Natural killer cell (primary cell): Measurements from ENCODE around the gene SCAMP4. TPM values are rescaled to one million over a fixed set of nuclear protein-coding genes. Genes with fewer than 3 reads are reported as not detected.

Experiments
- ATAC-seq, 3 donors: fragments of 150-1000 bp in 2 of 3; fragments of 200-7000 bp in 1 of 3; cut with Tn5 transposase; 1 replicate in 1 of 3; 2 replicates in 2 of 3; pipeline ENCODE4 v1.10.0; 2021; ENCODE audit warnings: mild to moderate bottlenecking in 2 of 3, moderate library complexity in 2 of 3
- DNase-seq, 2 donors: peaks; one replicate each; pipeline versions ENCODE4 v3.0.0 to v3.0.0-alpha.2; 2013 to 2021; ENCODE audit warnings: mixed read lengths in 1 of 2
- H3K27ac ChIP-seq: one replicate; pipeline ENCODE4 v1.5.1; 2013; ENCODE audit warnings: mild to moderate bottlenecking, low read length
- H3K27me3 ChIP-seq: one replicate; pipeline ENCODE4 v1.6.1; 2013; ENCODE audit warnings: low read length; ENCODE audit not compliant: control insufficient read depth, insufficient read depth
- H3K36me3 ChIP-seq: one replicate; pipeline ENCODE4 v1.6.1; 2013; ENCODE audit warnings: low read length; ENCODE audit not compliant: control insufficient read depth, insufficient read depth
- H3K4me1 ChIP-seq: one replicate; pipeline ENCODE4 v1.6.1; 2013; ENCODE audit warnings: low read length; ENCODE audit not compliant: control insufficient read depth, insufficient read depth
- H3K4me3 ChIP-seq: one replicate; pipeline ENCODE4 v1.5.1; 2013; ENCODE audit warnings: low read length
- H3K9me3 ChIP-seq: one replicate; pipeline ENCODE4 v1.6.1; 2013; ENCODE audit warnings: low read length; ENCODE audit not compliant: control insufficient read depth, insufficient read depth
- H3K27ac Mint-ChIP-seq, 2 donors: one replicate each; pipeline ENCODE4 v1.8.0; 2022; ENCODE audit warnings: mild to moderate bottlenecking in 2 of 2, mixed read lengths in 2 of 2, moderate library complexity in 1 of 2
- H3K27me3 Mint-ChIP-seq, 2 donors: one replicate each; pipeline ENCODE4 v1.8.0; 2022; ENCODE audit warnings: low read depth in 2 of 2, mixed read lengths in 2 of 2
- H3K36me3 Mint-ChIP-seq: one replicate; pipeline ENCODE4 v1.8.0; 2022; ENCODE audit warnings: mixed read lengths
- H3K4me1 Mint-ChIP-seq, 2 donors: one replicate each; pipeline ENCODE4 v1.8.0; 2022; ENCODE audit warnings: mixed read lengths in 2 of 2
- H3K4me3 Mint-ChIP-seq: one replicate; pipeline ENCODE4 v1.8.0; 2022; ENCODE audit warnings: mild to moderate bottlenecking, moderate library complexity, mixed read lengths
- H3K9me3 Mint-ChIP-seq, 2 donors: one replicate each; pipeline ENCODE4 v1.8.0; 2022; ENCODE audit warnings: mixed read lengths in 2 of 2
- WGBS: methylation state at CpG from one replicate; pipeline ENCODE4 v1.1.7; 2013; ENCODE audit warnings: missing lambda C conversion rate; ENCODE audit not compliant: insufficient coverage; 5-methylcytosine and 5-hydroxymethylcytosine counted together
- intact Hi-C: fragments of 100-400 bp; cut with micrococcal nuclease; formaldehyde crosslinking; loops from one replicate; pipeline ENCODE4 v1.14.2; 2022
- total RNA-seq, 4 donors: library from RNA; stranded (reverse); fragments of 120-200 nt in 1 of 4; gene quantifications; one replicate each; pipeline versions ENCODE4 v1.2.3 to v1.2.4, GENCODE V29; 2013 to 2022
- TF ChIP-seq, protein P1 (sequence below): fragments of 200-600 bp; IDR thresholded peaks from one replicate; pipeline ENCODE4 v1.8.0; 2022; ENCODE audit warnings: antibody characterized with exemption

SCAMP4 gene
- total RNA-seq, 3 donors from 2014 or later (not counting 1 experiment from before 2014, with no cell fraction given), result 43.1 to 53.7 (median 46.9) TPM

DNA sequence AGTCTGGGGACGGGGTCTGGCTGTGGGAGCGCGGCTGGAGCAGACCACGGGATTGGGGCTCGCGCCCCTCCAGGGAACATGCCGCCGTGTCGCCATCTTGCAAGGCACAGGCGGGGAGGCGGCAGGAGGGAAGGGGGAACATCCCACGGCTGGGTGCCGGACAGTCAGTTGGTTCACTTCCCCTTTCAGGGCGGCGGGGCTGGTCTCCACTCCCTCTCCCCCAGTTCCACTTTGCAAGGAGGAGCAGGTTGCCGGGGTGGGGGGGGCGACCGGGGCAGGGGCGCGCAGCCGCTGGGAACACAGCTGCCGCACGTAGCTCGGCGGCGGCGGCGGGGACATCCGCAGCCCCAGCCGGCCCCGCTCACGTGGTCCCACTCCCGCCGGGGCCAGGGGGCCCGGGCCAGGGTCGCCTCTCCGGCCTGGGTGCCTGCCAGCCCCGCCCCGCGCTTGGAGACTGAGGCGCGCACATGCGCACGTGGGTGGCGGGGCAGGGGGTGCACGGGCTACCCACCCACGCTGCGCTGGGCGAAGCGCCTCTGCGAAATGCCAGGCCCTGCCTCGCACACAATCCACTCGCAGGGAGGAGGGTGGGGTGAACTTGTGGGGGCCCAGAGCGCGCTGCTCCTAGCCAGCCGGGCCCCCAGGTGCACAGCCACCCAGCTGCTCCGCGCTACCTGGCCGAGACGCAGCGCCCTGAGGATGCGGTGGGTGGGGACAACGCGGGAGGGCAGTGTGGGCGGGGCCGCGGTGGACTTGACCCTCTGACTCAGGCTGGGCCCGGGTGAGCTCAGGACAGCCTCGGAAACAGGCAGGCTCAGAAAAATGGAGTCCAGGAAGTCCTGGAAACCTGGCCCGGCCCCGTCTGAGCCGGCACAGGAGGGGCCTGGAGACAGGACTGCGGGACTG, 48.2 kb upstream of the SCAMP4 start:
- Histone ChIP-seq H3K36me3 (no peaks in the 10 kb centered on the region), H3K27ac (peak overlapping the region; percentile 91), H3K27me3 (no peaks in the 10 kb centered on the region), H3K4me1 (peaks cover 96% of the 10 kb centered on the region), H3K9me3 (no peaks in the 10 kb centered on the region), H3K4me3 (peak overlapping the region; percentile 48)
- Mint-ChIP-seq H3K9me3 (no peaks in the 10 kb centered on the region), H3K4me1 (peaks cover 25 to 52% of the 10 kb centered on the region in 2 donors), H3K27me3 (no peaks in the 10 kb centered on the region), H3K27ac (peak overlapping the region; percentile 82 to 88), H3K4me3 (peak overlapping the region; percentile 84), H3K36me3 (no peaks in the 10 kb centered on the region)
- peak; percentile 4 to 18 (median 7) for ATAC-seq
- intact Hi-C loops, result no loop called here
- WGBS, result under 1% methylated on average over 71 of the region's 73 CpGs
- DNase-seq, result peak in 1 of 2 donors; percentile 63
- TF ChIP-seq, protein P1, sequence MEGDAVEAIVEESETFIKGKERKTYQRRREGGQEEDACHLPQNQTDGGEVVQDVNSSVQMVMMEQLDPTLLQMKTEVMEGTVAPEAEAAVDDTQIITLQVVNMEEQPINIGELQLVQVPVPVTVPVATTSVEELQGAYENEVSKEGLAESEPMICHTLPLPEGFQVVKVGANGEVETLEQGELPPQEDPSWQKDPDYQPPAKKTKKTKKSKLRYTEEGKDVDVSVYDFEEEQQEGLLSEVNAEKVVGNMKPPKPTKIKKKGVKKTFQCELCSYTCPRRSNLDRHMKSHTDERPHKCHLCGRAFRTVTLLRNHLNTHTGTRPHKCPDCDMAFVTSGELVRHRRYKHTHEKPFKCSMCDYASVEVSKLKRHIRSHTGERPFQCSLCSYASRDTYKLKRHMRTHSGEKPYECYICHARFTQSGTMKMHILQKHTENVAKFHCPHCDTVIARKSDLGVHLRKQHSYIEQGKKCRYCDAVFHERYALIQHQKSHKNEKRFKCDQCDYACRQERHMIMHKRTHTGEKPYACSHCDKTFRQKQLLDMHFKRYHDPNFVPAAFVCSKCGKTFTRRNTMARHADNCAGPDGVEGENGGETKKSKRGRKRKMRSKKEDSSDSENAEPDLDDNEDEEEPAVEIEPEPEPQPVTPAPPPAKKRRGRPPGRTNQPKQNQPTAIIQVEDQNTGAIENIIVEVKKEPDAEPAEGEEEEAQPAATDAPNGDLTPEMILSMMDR, result no peak

DNA sequence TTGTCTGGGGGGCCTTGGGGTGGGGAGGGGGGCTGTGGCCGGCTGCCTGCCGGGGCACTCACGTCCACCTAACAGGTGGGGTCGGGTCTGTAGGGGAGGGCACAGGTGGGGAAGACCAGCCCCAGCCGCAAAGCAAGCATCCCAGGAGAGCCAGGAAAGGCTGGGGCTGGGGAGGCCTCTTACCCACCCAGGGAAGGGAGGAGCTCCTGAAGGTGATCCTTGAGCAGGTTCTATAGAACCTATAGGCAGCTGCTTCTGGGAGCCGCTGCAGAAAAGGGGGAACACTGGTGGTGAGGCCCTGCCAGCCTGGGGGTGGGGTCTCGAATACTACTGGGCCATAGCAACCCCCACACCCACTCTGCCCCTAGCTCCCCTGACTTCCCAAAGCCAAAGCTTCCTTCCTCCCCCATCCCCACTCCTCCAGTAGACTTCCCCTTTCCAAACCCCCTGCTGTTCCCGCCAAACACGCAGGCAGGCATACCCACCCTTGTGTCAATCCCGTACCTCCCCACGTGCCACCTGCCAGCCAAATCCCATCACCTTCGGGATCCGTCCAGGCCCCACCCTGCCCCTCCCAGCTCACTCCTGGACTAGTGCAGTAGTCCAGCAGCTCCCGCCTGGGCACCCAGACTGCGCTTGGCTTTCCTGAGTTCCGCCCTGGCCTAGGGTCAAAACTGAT, 47.4 kb upstream of the SCAMP4 start:
- Mint-ChIP-seq H3K4me1 (peaks cover 32 to 58% of the 10 kb centered on the region in 2 donors), H3K9me3 (no peaks in the 10 kb centered on the region), H3K27ac (peak overlapping the region in 1 of 2 donors; percentile 88), H3K4me3 (peak overlapping the region; percentile 28), H3K27me3 (no peaks in the 10 kb centered on the region), H3K36me3 (no peaks in the 10 kb centered on the region)
- Histone ChIP-seq H3K27ac (peak overlapping the region; percentile 66), H3K4me3 (peak overlapping the region; percentile 15), H3K36me3 (no peaks in the 10 kb centered on the region), H3K9me3 (no peaks in the 10 kb centered on the region), H3K27me3 (no peaks in the 10 kb centered on the region), H3K4me1 (peaks cover 93% of the 10 kb centered on the region)
- no peak for ATAC-seq
- intact Hi-C loops, result no loop called here
- 62% methylated on average over 16 of the region's 16 CpGs for WGBS
- peak in 1 of 2 donors; percentile 20 for DNase-seq
- TF ChIP-seq, protein P1, result no peak

DNA sequence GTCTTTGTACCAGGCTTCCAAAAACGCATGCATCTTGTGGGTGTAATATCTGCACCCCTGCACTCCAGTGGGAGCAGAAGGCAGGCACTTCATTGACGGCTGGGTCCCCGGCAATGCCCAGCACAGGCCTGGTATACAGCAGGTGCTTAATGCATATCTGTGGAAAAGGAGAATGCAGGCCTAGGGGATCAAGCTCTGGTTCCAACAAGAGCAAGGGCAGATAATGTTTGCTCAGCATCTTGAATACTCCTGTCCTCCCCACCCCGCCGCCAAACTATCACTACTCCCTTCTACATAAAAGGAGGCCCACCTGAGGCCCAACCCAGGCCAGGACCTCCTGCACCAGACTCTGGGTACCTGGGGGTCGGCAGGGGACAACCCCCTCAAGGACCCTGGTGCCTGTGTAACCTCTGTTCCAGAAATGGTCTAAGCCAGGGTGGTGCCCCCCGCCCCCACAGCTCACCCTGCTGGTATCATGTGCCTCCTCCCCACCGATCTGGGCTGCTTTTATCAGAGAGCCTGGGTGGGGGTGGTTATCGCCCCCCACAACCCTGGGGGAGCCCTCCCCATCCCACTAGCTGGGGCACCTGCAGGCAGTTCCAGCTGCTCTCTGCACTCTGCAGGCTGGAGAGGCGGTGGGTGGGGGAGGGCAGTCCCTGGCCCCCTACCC, 46.7 kb upstream of the SCAMP4 start:
- Mint-ChIP-seq H3K4me1 (peaks cover 27 to 51% of the 10 kb centered on the region in 2 donors), H3K4me3 (peak overlapping the region; percentile 28), H3K9me3 (no peaks in the 10 kb centered on the region), H3K36me3 (no peaks in the 10 kb centered on the region), H3K27me3 (no peaks in the 10 kb centered on the region), H3K27ac (peak overlapping the region in 1 of 2 donors; percentile 80)
- Histone ChIP-seq H3K27ac (no peak overlapping the region), H3K27me3 (no peaks in the 10 kb centered on the region), H3K4me3 (no peak overlapping the region), H3K36me3 (no peaks in the 10 kb centered on the region), H3K4me1 (peaks cover 86% of the 10 kb centered on the region), H3K9me3 (no peaks in the 10 kb centered on the region)
- no peak for ATAC-seq
- WGBS, result 73% methylated on average over 7 of the region's 10 CpGs
- intact Hi-C loops, result no loop called here
- TF ChIP-seq, protein P1, result no peak
- peak in 1 of 2 donors; percentile 32 for DNase-seq
